H1 (cell line): ENCODE results near the gene HRH2. TPM values are rescaled to one million over a fixed set of nuclear protein-coding genes. Genes with fewer than 3 reads are reported as not detected.

Experiments used
- PHF8 ChIP-seq: fragments of 200-600 bp; sonication (generic); conservative IDR thresholded peaks from 2 replicates; pipeline ENCODE4 v1.7.1; 2012; ENCODE audit warnings: low read depth, mild to moderate bottlenecking, inconsistent platforms, low read length, moderate library complexity
- USF2 ChIP-seq: IDR thresholded peaks from 2 replicates; pipeline ENCODE4 v1.6.1; 2011; ENCODE audit warnings: low read length, improper control_type of control experiment
- polyA plus RNA-seq, 7 experiments: library from polyadenylated mRNA; depleted of rRNA in 3 of 7; stranded (reverse) in 5 of 7; unstranded in 2 of 7; fragments of >200 nt in 5 of 7; fragments of 200-250 nt in 2 of 7; gene quantifications; 1 replicate in 5 of 7; 2 replicates in 1 of 7; 4 replicates in 1 of 7; pipeline versions ENCODE4 v1.2.1 to v1.2.3, GENCODE V29; 2011 to 2013; ENCODE audit warnings: missing spikeins in 2 of 7, mixed read lengths in 2 of 7
- total RNA-seq: library from RNA; stranded (reverse); fragmentation: NEBNext Ultra II Directional; extraction: Animal tissue kit (Norgen Biotek cat#: 25700); gene quantifications from 2 replicates; pipeline ENCODE4 v1.2.1, GENCODE V29; 2021

HRH2 gene
- total and polyA plus RNA-seq, 2 of the 8 experiments (the other 6 are each of a cell fraction or from before 2014, with no cell fraction given) = 7.8 to 8.1 TPM

- TF ChIP-seq USF2 (no peak), PHF8 (no peak)
Measured at GRCh38 chr5:175656966-175657365, 905 bp upstream of the HRH2 start (continued).
